Right kidney (tissue), 1 donor: ENCODE measurements around the gene TBC1D5.

Experiments
- DNase-seq: peaks from one replicate; pipeline ENCODE4 v3.0.0-alpha.2; 2016

Gene TBC1D5

GRCh38 chr3:17300441-17300840 lies 442.0 kb downstream of the TBC1D5 start:
- DNase-seq, result no peak

- no peak for DNase-seq
These were observed 444.4 kb downstream of the TBC1D5 start for GRCh38 chr3:17298038-17298437.

GRCh38 chr3:17292556-17292955 lies 449.9 kb downstream of the TBC1D5 start:
- no peak for DNase-seq

GRCh38 chr3:17290894-17291293 lies 451.5 kb downstream of the TBC1D5 start:
- no peak for DNase-seq

- no peak for DNase-seq
These were observed 453.5 kb downstream of the TBC1D5 start for GRCh38 chr3:17288839-17289399.

GRCh38 chr3:17287006-17287689 lies 455.3 kb downstream of the TBC1D5 start:
- DNase-seq, result no peak

- no peak for DNase-seq
These were observed 464.4 kb downstream of the TBC1D5 start for GRCh38 chr3:17278006-17278405.

GRCh38 chr3:17266846-17267245 lies 475.6 kb downstream of the TBC1D5 start:
- no peak for DNase-seq

GRCh38 chr3:17261627-17262369 lies 480.6 kb downstream of the TBC1D5 start:
- no peak for DNase-seq

- DNase-seq, result no peak
These were observed 482.2 kb downstream of the TBC1D5 start for GRCh38 chr3:17260257-17260656.

- no peak for DNase-seq
These were observed 482.7 kb downstream of the TBC1D5 start for GRCh38 chr3:17259685-17260084.

- no peak for DNase-seq
These were observed 483.5 kb downstream of the TBC1D5 start for GRCh38 chr3:17258823-17259436.

- DNase-seq, result no peak
These were observed 485.2 kb downstream of the TBC1D5 start for GRCh38 chr3:17257269-17257668.

- DNase-seq, result no peak
These were observed 498.8 kb downstream of the TBC1D5 start for GRCh38 chr3:17243621-17244020.

GRCh38 chr3:17239417-17239816 lies 503.0 kb downstream of the TBC1D5 start:
- no peak for DNase-seq

- no peak for DNase-seq
These were observed 504.4 kb downstream of the TBC1D5 start for GRCh38 chr3:17238023-17238422.

- DNase-seq, result no peak
These were observed 507.1 kb downstream of the TBC1D5 start for GRCh38 chr3:17235310-17235709.

- DNase-seq, result no peak
These were observed 508.0 kb downstream of the TBC1D5 start for GRCh38 chr3:17234382-17234781.

GRCh38 chr3:17233398-17233800 lies 509.0 kb downstream of the TBC1D5 start:
- DNase-seq, result peak; percentile 27

- no peak for DNase-seq
These were observed 510.0 kb downstream of the TBC1D5 start for GRCh38 chr3:17232442-17232841.

GRCh38 chr3:17231537-17232261 lies 510.7 kb downstream of the TBC1D5 start:
- DNase-seq, result no peak

GRCh38 chr3:17227472-17227871 lies 515.0 kb downstream of the TBC1D5 start:
- no peak for DNase-seq

GRCh38 chr3:17221529-17221928 lies 520.9 kb downstream of the TBC1D5 start:
- no peak for DNase-seq
